RCC 7860 (cell line): ENCODE measurements around the gene RAPGEF2.
"Not testable (repeated sequence)": the region's sequence is repeated elsewhere in the genome, so short reads cannot be mapped to it uniquely, and the experiment has no call there.

ENCODE experiments used
- DNase-seq: peaks from one replicate; pipeline ENCODE4 v3.0.0-alpha.2; 2015; ENCODE audit warnings: low spot score
- FAIRE-seq: peaks from 2 replicates; lab custom pipeline; 2012; peaks lifted over from hg19 to GRCh38; lab: Jason Lieb, UNC

The RAPGEF2 gene

GRCh38 chr4:159232465-159233106 is 129.7 kb downstream of the RAPGEF2 start:
- no peak for FAIRE-seq
- no peak for DNase-seq

DNA sequence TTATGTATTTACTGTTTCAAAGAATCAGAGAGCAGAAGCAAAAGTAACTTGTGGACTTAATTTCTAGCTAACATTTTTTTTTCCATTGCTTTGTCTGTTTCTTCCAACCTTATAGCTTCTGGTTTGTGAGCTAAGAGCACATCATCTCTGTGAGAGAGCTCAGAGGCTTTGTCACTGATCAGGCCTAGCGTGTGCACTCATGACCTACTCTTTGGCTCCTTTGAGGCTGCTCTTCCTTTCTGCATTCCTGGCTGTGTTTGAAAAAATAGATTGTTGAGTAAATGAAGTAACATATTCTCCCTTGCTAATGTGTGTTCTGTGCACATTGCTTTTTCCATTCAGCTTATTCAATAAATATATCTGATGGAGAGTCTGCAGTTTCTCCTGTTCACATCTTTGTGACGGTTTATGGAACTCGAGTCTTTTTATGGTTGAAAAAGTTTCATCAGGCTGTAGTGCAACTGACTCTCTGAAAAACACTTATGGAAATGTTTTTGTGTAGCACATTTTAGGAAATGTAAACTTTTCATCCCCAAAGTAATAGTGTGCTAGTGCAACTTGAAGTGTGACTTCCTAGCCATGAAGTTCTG is 133.0 kb downstream of the RAPGEF2 start:
- DNase-seq, result no peak

GRCh38 chr4:159237975-159238374 is 135.1 kb downstream of the RAPGEF2 start:
- FAIRE-seq, result no peak
- DNase-seq, result no peak

More for the DNA sequence above, 133.0 kb downstream of the RAPGEF2 start:
- no peak for FAIRE-seq

DNA sequence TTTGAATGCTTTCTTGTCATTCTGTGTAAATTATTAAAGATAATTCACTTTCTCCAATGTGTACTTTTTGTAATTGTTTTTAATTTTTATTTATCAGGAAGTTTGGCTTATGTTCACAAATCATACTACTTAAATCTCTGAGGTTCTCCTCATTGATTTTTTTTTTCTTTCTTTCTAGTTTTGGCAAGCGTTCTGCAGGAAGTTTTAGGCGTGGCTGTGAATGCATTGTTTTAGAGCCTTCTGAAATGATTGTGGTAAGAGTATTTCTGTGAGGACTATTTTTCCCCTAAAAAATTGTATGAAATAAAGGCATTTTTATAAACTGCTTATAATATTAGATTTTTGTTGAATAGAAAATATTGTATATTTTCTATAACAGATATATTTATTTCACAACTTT is 135.8 kb downstream of the RAPGEF2 start:
- no peak for DNase-seq
- no peak for FAIRE-seq

DNA sequence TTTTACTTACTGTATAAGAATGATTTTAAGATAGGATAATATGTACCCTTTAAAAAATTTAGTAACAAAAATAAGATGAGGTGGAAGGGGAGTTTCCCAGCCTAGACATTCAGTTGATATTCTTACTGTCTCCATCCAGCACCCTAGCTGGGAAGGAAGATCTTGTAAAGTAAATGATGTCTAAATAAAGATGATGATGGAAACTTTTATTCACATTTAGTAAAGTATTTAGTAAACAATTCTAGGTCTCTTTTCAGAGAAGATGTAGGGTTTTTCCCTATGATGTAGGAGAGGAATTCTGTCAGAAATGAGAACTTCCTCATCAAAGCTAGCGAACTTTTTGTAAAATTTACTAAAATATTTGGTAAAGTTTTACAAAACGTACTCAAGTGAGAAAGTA is 136.8 kb downstream of the RAPGEF2 start:
- FAIRE-seq (no peak), DNase-seq (no peak)

GRCh38 chr4:159240046-159240445 is 137.2 kb downstream of the RAPGEF2 start:
- FAIRE-seq, result no peak

DNA sequence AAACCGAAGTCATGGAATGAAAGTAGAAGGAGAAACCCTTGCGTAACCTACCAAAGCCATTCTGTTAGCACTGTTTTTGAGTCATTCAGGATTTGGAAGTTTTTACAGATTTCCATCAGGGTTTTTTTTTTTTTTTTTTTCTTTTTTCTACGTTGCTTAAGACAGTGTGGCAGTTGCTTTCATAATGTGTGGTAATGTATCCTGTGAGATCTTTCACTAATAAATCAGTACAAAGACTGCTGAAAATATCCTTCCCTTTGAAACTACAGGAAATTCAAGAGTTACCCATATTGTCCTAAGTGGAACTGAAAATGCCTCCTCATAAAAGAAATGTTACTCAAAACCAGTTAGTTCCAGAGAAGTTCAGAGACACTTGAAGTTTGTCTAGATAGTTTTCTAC is 137.8 kb downstream of the RAPGEF2 start:
- FAIRE-seq, result no peak

More at GRCh38 chr4:159240046-159240445, 137.2 kb downstream of the RAPGEF2 start:
- DNase-seq, result no peak

GRCh38 chr4:159242427-159242826 is 139.5 kb downstream of the RAPGEF2 start:
- DNase-seq (no peak), FAIRE-seq (no peak)

More for the DNA sequence above, 137.8 kb downstream of the RAPGEF2 start:
- DNase-seq, result no peak

GRCh38 chr4:159248384-159249178 is 145.7 kb downstream of the RAPGEF2 start:
- no peak for FAIRE-seq

DNA sequence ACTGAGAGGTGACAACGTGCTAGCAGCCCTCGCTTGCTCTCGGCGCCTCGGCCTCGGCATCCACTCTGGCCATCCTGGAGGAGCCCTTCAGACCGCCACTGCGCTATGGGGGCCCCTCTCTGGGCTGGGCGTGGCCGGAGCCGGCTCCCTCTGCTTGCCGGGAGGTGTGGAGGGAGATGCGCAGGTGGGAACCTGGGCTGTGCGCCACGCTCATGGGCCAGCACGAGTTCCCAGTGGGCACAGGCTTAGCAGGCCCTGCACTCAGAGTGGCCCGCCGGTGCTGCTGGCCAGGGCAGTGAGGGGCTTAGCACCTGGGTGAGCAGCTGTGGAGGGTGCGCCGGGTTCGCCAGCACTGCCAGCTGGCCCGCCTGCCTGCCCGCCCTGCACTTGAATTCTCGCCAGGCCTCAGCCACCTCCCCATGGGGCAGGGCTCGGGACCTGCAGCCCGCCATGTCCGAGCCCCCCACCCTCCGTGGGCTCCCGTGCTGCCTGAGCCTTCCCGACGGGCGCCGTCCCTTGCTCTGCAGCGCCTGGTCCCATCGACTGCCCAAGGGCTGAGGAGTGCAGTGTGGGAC is 148.0 kb downstream of the RAPGEF2 start:
- no peak for FAIRE-seq
- DNase-seq, result no peak

More at GRCh38 chr4:159248384-159249178, 145.7 kb downstream of the RAPGEF2 start:
- DNase-seq, result no peak

DNA sequence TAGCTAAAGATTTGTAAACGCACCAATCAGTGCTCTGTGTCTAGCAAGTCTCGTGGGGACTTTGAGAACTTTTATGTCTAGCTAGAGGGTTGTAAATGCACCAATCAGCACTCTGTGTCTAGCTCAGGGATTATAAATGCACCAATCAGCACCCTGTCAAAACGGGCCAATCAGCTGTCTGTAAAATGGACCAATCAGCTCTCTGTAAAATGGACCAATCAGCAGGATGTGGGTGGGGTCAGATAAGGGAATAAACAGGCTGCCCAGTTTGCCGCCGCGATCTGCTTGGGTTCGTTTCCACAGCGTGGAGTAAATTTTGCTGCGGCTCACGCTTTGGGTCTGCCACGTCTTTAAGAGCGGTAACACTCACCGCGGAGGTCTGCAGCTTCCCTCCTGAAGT is 148.7 kb downstream of the RAPGEF2 start:
- DNase-seq, FAIRE-seq: not testable (repeated sequence)

DNA sequence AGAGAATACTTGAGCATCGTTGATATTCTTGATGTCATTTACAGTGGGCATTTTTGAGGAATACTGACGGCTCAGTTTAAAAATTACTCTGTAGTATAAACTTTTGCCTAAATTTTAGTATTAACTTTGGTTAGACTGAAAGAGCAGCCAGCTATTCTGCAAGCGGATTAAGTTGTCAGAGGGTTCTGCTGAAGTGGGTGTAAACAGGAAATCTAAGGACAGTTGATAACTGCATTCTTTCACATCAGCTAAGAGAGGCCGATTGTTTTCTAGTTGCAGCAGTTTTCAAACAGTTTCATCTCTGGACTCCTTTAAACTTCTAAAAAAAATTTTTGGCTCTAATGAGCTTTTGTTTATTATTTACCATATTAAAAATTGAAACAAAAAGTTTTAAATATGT is 149.6 kb downstream of the RAPGEF2 start:
- no peak for DNase-seq
- FAIRE-seq, result no peak

DNA sequence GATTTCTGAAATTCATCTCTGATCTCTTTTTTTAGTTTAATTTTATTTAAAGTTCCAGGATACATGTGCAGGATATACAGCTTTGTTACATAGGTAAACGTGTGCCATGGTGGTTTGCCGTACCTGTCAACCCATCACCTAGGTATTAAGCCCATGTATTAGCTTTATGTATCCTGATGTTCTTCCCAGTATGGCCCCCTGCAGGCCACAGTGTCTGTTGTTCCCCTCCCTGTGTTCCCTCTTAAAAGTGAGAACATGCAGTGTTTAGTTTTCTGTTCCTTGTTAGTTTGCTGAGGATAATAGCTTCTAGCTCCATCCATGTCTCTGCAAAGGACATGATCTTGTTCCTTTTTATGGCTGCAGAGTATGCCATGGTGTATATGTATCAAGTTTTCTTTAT is 153.2 kb downstream of the RAPGEF2 start:
- DNase-seq (no peak), FAIRE-seq (no peak)

DNA sequence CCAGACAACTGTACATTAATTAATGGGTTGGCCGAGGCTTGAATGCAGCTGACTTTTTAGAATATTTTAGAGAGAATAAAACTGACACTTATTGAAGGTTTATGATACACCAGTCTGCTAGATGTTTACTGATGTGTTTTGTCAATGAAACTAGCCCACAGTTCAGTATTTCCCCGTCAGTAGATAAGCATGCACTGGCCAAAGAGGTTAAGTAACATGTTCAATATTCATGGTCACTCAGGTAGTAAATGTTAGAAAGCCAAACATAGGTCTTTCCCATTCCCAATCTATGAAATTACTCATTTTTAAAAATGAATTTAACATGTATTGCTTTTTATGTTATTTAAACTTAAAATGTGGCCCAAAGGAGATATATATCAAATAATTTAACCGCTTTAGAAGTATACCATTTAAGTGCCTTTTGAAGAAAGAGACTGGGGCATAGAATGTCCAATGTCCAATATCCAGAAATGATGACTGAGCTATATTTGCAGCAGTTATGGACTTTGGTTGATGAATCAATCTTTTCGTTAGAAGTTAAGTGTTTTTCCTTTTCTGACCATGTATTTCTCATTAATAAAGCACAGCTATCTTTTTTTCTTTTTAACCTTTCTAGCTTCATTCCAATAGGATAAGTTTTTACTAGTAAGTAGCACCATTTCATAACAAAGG is 156.1 kb downstream of the RAPGEF2 start:
- DNase-seq (no peak), FAIRE-seq (no peak)

DNA sequence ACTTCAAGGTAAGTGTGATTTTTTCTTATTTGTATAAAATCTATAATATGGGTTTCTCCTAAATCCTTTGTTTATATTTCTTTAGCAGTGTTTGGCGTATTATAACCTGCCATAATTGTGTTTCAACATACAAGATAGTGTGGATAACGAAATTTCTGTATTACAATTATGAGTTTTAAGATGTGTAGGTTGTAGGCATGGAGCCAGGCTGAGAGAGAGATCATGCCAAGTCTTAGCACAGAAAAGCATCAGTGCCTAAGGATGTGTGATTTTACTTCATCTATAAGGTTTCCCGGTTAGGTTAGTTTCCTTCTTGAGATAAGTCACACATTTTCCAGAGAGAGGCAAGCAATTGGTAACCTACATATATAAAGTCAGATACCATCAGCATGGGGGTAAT is 161.2 kb downstream of the RAPGEF2 start:
- DNase-seq, result no peak
- no peak for FAIRE-seq

GRCh38 chr4:159266981-159267868 is 164.3 kb downstream of the RAPGEF2 start:
- no peak for DNase-seq
- FAIRE-seq, result no peak

DNA sequence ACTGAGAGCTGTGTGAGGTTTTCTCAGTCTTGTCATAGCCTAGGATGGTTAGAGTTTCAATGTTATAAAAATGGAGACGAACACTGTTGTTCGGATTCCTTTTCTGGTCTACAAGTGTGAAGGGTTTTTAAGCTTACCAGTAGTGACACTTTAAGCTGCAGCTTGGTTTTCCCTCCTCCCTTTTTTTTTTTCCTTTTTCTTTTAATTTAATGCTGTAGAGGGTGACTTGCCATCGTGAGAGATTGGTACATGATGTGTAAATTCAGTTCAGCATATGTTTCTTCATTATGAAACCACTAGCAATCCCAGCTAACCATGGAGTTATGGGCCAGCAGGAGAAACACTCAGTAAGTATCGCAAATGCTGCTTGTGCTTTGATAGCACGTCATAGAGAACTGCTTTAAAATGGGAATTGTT is 165.0 kb downstream of the RAPGEF2 start:
- no peak for FAIRE-seq

DNA sequence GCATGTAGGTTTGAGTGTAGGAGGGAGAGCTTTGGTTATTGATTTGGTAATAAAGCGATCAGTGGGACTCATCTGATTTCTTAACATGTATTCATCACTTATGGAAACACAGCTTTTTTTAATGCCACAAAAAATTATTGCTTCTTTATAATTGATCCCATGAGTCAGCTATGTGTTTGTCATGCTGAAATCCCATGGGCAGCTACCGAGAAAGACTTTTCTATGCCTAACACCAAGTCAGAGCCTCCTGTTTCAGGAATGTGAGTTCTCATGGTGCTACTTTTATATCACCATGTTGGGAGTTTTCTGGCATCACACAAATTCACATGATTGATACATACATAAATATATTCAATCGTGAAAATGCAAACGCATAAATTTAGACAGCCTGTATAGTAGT is 165.7 kb downstream of the RAPGEF2 start:
- DNase-seq (no peak), FAIRE-seq (no peak)

More for the DNA sequence above, 165.0 kb downstream of the RAPGEF2 start:
- no peak for DNase-seq

- no peak for FAIRE-seq
- DNase-seq, result no peak
These were observed 166.2 kb downstream of the RAPGEF2 start for GRCh38 chr4:159269116-159269515.

DNA sequence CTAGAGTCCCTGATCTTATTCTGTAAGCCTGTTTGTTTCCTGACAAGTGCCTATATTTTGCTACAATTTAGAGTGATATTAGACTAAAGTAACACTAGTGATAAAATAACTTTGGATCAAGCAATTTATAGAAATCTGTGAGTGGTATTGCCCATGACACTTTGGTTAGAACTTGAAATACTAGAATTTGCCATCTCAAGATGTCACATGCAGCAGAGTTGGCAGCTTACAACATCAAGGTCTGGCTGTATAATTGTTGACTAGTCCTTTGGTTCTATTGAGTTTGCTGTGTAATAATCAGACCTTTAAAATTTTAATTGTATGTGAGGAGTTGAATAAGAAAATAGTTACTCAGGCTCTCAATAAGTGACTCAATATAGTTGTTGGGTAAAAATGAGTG is 167.1 kb downstream of the RAPGEF2 start:
- FAIRE-seq (no peak), DNase-seq (no peak)
